Eye (tissue), 1 donor: ENCODE results near the gene VWA5B1.
"Not testable (repeated sequence)": the region's sequence is repeated elsewhere in the genome, so short reads cannot be mapped to it uniquely, and the experiment has no call there.

Experiments
- DNase-seq: peaks from one replicate; pipeline ENCODE4 v3.0.0-alpha.2; 2015

VWA5B1 gene

DNA sequence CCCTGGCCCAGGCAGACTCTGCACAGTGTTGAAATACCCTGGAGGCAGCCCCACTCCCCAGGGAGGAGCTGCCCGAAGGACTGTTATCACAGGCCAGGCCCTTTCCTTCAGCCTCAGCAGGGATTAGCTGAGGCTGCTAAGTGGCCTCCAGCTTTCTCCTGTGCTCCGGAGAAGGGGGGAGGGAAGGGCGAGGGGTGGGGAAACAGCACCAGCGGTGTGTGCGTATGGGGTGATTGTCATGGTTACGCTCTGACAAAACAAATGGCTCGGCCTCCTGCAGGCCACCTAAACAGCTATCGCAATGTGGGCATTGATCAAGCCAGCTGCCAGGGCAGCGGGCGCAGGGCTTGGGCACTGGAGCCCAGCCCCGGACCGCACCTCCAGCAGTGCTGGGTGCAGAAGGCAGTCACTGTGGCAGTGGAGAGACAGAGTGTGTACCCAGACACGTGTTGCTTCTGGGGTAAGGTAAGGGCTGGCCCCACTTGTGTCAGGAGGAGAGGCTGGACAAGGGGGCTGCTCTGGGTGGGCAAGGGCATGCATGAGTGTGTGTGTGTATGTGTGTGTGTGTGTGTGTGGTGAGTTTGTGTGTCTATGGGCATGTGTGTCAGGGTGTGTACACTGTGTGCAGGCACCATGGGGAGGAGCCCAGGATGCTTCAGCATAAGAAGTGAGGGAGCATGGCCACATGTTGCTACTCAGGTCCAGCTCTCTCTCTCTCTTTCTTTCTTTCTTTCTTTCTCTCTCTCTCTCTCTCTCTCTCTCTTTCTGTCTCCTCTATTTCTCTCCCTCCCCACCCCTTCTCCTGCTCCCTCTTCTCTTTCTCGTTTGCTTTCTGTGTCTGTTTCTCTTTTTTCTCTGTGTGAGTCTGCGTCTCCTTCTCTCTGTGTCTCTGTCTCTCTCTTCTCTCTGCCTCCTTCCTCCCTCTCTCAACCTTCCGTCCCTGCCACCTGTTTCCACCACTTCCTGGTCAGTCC lies at the start of gene VWA5B1:
VWA5B1 (plus strand) TSS at position 252 of the 974 bp plus-strand sequence. CDS start 19,727 bp downstream, outside the sequence.
- peak; percentile 91 for DNase-seq

GRCh38 chr1:20242890-20243479 lies 47.7 kb upstream of the VWA5B1 start:
- DNase-seq = no peak

- DNase-seq = no peak
Observed at GRCh38 chr1:20248971-20249612, 41.6 kb upstream of the VWA5B1 start.

DNA sequence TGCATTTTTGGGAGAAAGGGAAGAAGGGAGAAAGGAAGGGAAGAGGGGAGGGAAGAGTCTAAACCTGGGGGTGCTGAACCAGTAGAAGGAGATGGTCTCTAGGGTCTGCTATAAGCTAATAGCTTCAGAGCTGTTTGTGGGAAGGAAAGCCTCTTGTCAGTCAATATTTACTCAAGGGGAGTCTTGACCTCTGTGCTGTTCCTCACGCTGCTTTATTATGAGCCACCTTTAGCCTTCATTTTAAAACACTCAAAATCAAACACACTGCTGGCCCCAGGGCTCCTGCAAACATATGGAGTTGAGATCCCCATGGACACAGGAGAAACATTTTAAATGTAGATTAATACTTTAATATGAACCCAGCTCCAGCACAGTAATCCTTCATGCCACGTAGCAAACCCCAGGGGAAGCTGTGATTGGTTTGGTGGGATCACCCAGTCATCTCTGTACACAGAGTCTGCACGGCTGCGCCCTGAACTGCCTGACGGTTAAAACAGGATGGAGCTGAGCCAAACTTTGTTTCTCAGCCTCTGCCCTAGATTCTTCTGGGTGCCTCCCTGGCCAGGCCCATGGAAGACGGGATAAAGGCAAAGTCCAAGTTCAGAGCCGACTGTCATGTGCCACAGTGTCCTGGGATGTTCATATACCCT lies 40.2 kb upstream of the VWA5B1 start:
- DNase-seq = peak; percentile 55

- no peak for DNase-seq
Observed at GRCh38 chr1:20252587-20252986, 38.1 kb upstream of the VWA5B1 start.

DNA sequence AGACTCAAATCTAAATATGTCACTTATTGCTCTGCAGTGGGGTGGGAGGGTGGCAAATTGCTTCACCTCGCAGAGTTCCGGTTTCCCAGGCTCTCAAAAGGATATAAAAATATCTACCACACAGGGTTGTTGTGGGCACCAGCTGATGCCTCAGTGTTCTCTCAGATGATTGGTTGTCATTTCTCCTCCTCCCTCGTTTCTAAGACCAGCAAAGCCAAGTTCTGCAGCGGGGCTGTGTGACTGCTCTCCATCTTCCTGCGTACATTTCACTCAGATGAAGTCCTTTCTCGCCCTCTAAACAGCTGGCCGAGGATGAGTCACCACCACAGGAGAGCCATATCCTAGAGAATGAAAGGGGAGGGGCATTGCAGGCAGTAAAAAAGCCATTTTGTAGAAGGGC lies 35.0 kb upstream of the VWA5B1 start:
- DNase-seq = no peak

GRCh38 chr1:20259646-20260045 lies 31.0 kb upstream of the VWA5B1 start:
- DNase-seq = no peak

DNA sequence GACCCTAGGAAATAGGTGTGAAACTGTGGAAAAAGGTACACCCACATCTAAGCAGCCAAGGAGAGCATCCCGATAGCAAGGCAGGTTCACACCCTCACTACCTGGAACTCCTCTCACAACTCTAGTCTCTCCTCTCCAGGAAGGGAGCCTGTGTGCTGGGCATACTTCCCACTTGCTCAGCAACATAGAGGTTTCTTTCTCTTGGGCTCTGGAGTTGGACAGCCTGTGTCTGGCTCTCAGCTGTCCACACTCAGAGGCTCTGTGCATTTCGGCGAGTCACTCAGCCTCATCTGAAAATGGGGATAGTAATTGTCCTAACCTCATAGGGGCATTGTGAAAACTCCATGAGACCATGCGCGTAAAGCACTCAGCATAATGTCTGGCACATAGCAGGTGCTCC lies 29.6 kb upstream of the VWA5B1 start:
- no peak for DNase-seq

DNA sequence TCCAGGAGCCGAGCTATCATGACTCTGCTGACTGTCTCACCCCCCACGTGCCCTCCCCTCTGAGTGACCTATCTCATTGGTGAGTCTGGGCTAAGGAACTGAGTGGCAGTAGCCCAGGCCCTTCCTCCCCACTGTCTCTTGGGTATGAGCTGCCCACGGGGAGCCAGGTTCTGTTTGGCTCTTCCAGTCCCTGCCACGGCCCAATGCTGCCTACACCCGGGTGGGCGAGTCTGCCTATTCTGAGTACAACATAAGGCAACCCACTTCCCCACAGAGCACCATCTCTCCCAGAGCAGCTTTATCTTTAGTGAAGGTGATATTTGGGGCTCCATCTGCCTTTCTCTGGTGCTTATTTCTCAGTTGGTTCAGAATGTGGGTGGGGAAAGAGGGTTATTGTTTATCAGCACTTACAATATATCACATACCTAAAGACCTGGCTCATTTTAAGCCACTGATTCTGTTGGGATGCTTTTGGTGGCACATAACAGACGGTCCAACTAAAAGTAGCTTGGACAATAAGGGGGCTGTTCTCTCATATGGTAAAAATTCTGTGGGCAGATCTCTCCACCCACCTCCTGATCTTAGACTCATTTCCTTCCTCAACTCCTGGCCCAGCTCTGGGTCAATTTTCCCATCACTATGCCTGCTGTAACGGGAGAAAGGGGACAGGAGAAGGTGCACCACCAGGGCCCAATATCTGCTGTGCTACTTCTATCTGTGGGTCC lies 27.7 kb upstream of the VWA5B1 start:
- DNase-seq = no peak

- no peak for DNase-seq
Observed at GRCh38 chr1:20265250-20265649, 25.4 kb upstream of the VWA5B1 start.

GRCh38 chr1:20266141-20266540 lies 24.5 kb upstream of the VWA5B1 start:
- no peak for DNase-seq

DNA sequence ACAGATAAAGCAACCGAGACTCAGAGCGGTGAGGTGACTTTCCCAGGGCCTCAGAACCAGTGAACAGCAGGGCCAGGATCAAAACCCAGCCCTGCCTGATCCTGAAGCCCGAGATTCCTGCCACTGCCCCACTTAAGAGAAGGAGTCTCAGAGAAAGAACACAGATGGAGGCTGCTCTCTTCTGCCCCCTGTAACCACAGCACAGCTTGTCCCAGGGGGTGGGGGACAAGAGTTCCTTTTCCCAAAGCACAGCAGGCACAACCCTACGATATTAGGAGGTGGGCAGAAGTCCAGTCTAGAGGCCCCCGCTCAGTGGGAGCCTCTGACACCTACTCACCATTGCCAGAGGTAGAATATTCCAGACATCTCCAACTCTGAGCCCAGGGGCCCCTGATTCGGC lies 24.0 kb upstream of the VWA5B1 start:
- DNase-seq = no peak

DNA sequence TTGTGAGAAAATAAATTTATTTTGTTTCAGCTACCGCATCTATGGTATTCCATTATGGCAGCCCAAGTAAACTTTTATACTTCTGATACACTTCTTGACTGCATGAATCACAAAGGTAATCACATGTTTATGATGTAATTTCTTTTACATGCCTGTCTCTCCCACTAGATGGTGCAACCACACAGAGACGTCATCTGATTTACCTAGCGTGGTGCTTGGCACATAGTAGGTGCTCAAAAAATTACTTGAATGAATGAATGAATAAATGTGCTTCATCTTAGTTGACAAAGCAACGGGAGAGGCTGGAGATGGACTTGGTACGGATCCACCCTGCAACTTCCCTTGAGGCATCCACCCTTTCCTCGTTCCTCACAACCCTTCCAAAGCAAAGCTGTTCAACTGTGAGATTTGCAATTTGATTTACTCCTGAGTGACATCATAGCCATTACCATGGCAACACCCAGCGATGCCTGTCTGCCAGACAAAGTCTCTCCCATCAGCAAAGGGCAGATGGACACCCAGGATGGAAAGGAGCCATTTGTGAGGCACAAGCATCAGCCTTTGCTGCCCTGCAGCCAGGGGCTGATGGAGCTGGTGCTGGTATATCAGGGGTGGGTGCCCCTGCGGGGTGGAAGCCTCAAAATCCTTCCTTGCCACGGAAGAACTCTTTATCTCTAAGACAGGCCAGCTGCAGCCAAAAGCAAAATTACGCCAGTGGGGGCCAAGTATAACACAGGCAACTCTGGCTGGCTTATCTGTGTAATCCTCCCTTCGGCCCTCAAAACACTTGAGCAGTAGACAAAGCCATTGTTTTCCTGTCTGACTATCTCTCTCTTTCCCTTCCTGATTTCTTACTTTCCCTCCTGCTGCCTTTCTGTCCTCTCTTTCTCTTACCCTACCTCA lies 18.9 kb upstream of the VWA5B1 start:
- DNase-seq = peak; percentile 72

GRCh38 chr1:20273716-20274115 lies 17.0 kb upstream of the VWA5B1 start:
- not testable (repeated sequence) for DNase-seq

- no peak for DNase-seq
Observed at GRCh38 chr1:20275319-20275925, 15.3 kb upstream of the VWA5B1 start.

- peak; percentile 72 for DNase-seq
Observed at GRCh38 chr1:20276485-20277159, 14.1 kb upstream of the VWA5B1 start.

- DNase-seq = no peak
Observed at GRCh38 chr1:20278692-20279130, 12.0 kb upstream of the VWA5B1 start.

GRCh38 chr1:20279509-20279908 lies 11.2 kb upstream of the VWA5B1 start:
- DNase-seq = no peak

- no peak for DNase-seq
Observed at GRCh38 chr1:20280341-20280740, 10.3 kb upstream of the VWA5B1 start.

DNA sequence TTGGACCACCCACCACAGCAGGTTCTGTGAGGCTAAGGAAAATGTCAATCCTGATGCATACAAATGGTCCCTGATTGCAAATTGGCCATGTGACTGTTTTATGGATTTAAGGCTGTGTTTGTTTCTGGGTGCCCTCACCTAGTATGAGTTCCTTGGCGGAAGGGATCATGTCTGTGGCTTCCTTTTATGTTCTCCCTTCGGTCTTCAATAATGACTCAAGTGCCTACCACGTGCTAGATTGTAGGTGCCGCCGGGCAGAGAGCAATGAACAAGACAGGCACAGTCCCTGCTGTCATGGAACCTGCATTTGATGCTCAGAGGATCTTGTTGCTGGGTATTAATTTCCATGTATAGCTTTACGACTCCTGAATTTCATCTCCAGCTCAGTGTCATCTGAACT lies 9.8 kb upstream of the VWA5B1 start:
- no peak for DNase-seq
